ENCODE results near the gene LCE1B. TPM values are rescaled to one million over a fixed set of nuclear protein-coding genes. Genes with fewer than 3 reads are reported as not detected.

The LCE1B gene
- total RNA-seq, 2 donors from 2014 or later, result not detected

DNA sequence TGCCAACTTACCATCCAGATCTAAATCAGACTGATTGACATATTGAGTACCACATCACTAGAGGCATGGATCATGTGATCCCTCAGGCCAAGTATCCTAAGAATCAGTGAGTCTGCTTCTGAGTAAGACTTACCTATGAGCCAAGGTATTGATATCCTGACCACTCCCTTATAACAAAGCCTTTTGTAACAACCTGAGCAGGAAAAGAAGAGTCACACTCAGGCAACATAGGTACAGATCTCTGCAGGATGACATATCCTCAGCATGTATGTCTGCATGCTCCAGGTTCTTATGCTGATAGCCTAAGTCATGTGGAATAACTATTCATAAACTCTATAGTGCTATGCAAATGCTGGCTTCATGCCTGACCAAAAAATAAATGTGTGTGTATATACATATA lies 13.2 kb downstream of the LCE1B start:
- no peak overlapping the region for H3K4me3 Mint-ChIP-seq
- no peak for ATAC-seq (replicated peaks)
- peaks cover 4% of the 10 kb centered on the region for H3K4me1 Mint-ChIP-seq
- no peaks in the 10 kb centered on the region for H3K36me3 Mint-ChIP-seq (ENCODE audit: low read depth)
- peaks cover 46% of the 10 kb centered on the region for H3K27me3 Mint-ChIP-seq
- H3K9me3 Mint-ChIP-seq, result no peaks in the 10 kb centered on the region
- no peak overlapping the region for H3K27ac Mint-ChIP-seq

DNA sequence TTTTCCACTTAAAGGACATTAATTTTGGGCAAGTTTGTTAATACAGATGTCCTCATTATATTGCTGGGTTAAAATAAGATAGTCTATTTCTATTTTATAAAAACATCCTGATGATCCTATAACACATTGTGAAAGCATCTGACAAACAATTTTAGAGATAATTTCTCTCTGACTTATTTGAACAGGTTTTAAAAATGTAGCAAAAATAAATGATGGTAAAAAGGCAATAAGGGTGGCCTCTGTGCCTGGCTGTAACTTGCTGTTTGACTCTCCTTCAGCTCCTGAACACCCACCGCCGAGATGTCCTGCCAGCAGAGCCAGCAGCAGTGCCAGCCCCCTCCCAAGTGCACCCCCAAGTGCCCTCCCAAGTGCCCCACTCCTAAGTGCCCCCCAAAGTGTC lies 15.4 kb downstream of the LCE1B start, which contains the start of gene LCE1A:
Gene LCE1A (plus strand): TSS at position 301 of the 400 bp plus-strand sequence. CDS start 0 bp downstream, at position 301.
- no peak within 1 kb of the TSS for H3K4me3 Mint-ChIP-seq
- H3K9me3 Mint-ChIP-seq, result no peaks in the 10 kb centered on the region
- peaks cover 4% of the 10 kb centered on the region for H3K4me1 Mint-ChIP-seq
- no peak for ATAC-seq (replicated peaks)
- no peak within 1 kb of the TSS for H3K27ac Mint-ChIP-seq
- peaks cover 50% of the 10 kb centered on the region for H3K27me3 Mint-ChIP-seq
- no peaks in the 10 kb centered on the region for H3K36me3 Mint-ChIP-seq (ENCODE audit: low read depth)

DNA sequence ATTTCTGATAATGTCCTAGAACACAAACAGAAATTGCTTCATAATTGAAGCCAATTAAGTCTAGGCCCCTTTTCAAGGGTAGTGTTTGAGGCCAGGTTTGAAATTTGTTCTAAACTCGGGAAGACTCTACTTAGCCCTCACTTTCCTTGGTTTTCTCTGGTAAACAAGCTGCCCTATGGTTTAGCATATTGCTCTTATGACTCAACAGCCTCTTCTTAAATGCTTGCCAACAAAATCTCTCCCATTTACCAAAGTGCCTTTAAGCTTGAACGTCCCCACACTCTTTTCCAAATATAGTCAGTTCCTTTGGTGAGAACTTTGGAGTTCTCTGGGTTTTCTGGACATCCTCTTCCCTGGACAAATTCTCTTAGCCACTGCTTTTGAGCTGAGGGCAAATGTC lies 25.1 kb downstream of the LCE1B start:
- Mint-ChIP-seq H3K27ac (no peak overlapping the region), H3K27me3 (peaks cover 6% of the 10 kb centered on the region), H3K4me3 (no peak overlapping the region), H3K9me3 (no peaks in the 10 kb centered on the region), H3K36me3 (ENCODE audit: low read depth) (no peaks in the 10 kb centered on the region), H3K4me1 (no peaks in the 10 kb centered on the region)
- ATAC-seq (replicated peaks), result no peak

DNA sequence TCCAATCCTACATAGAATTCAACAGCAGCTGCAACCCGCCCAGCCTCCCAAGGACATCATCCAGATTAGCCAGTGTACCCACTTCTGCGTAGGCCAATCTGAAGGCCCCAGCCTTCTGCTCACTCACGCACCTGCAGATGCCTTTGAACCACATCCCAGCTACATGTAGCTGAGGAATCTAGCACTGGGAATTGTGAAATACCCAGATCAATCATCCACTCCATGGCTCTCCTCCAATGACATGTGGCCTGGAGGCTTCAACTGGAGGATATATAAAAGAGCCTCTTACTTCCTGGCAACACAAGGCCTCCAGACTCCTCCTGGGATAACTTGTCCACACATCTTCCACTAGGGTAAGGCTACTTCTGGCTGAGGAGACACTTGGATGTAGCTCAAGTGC lies 30.8 kb downstream of the LCE1B start, which contains the start of gene LCE6A:
Gene LCE6A (plus strand): TSS at position 301 of the 400 bp plus-strand sequence. CDS start 665 bp downstream, outside the sequence.
- H3K4me3 Mint-ChIP-seq, result no peak within 1 kb of the TSS
- H3K9me3 Mint-ChIP-seq, result no peaks in the 10 kb centered on the region
- no peaks in the 10 kb centered on the region for H3K36me3 Mint-ChIP-seq (ENCODE audit: low read depth)
- H3K27ac Mint-ChIP-seq, result no peak within 1 kb of the TSS
- peaks cover 10% of the 10 kb centered on the region for H3K27me3 Mint-ChIP-seq
- no peaks in the 10 kb centered on the region for H3K4me1 Mint-ChIP-seq
- ATAC-seq (replicated peaks), result no peak

DNA sequence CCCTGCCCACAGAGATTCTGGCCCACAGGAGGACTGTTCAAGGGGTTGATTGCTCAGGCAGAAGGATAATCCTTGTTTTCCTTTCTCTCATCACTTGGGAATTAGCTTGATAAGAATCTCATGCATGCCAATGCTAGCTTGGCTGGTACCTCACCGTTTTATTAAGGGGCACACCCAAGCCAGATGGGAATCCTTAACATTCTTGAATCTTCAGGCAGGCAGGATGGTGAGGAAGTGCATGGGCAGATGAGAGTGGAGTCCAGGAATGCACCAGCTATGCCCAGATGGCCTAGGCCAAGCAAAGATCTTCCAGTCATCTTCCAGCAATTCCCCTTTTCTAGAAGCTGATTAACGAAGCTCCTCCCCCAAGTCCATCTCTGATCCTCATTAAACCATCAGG lies 43.9 kb downstream of the LCE1B start:
- H3K27me3 Mint-ChIP-seq, result peaks cover 18% of the 10 kb centered on the region
- no peaks in the 10 kb centered on the region for H3K4me1 Mint-ChIP-seq
- no peak overlapping the region for H3K4me3 Mint-ChIP-seq
- H3K27ac Mint-ChIP-seq, result no peak overlapping the region
- no peaks in the 10 kb centered on the region for H3K36me3 Mint-ChIP-seq (ENCODE audit: low read depth)
- no peaks in the 10 kb centered on the region for H3K9me3 Mint-ChIP-seq
- ATAC-seq (replicated peaks), result no peak

DNA sequence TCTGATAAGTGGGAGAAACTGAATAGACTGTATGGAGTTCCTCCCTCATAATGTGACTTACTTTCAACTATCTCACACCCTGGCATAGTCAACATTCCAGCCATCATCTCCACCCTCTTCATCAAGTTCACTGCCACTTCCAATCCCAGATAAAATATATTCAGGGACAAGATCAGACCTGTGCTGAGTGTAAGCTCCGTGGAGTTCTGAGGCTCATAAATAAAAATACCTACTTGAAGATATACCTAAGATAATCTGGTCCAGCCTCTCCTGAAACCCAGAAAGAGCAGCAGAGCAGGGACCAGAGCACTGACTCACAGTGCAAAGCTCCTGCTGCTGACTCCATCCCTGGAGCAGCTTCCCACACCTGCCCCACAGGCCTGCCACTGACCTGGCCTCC lies 46.3 kb downstream of the LCE1B start:
- no peaks in the 10 kb centered on the region for H3K36me3 Mint-ChIP-seq (ENCODE audit: low read depth)
- no peaks in the 10 kb centered on the region for H3K9me3 Mint-ChIP-seq
- H3K4me3 Mint-ChIP-seq, result no peak overlapping the region
- ATAC-seq (replicated peaks), result no peak
- no peaks in the 10 kb centered on the region for H3K4me1 Mint-ChIP-seq
- peaks cover 14% of the 10 kb centered on the region for H3K27me3 Mint-ChIP-seq
- no peak overlapping the region for H3K27ac Mint-ChIP-seq

DNA sequence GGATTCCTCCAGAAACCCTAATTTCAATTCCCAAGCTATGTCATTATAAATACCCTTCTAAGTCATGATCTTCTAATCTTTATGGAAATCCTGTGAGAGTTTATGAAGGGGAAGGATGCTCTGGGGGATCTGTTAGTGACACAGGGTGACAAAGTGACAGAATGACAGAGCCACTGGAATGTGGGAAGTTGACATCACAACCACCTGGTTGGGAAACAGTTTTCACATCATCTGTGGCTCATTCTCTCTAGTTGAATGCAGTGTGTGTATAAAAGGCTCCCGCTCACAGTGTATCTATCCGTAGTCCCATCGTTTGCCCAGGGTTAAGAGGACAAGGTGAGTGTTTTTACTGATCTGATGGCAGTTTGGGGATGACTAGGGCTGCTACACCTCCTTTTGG lies 47.9 kb downstream of the LCE1B start, which contains the start of gene LCE7A:
Gene LCE7A (plus strand): TSS at position 301 of the 400 bp plus-strand sequence. CDS start 702 bp downstream, outside the sequence.
- no peak for ATAC-seq (replicated peaks)
- Mint-ChIP-seq H3K4me1 (no peaks in the 10 kb centered on the region), H3K9me3 (no peaks in the 10 kb centered on the region), H3K36me3 (ENCODE audit: low read depth) (no peaks in the 10 kb centered on the region), H3K4me3 (no peak within 1 kb of the TSS), H3K27ac (no peak within 1 kb of the TSS), H3K27me3 (peaks cover 14% of the 10 kb centered on the region)

DNA sequence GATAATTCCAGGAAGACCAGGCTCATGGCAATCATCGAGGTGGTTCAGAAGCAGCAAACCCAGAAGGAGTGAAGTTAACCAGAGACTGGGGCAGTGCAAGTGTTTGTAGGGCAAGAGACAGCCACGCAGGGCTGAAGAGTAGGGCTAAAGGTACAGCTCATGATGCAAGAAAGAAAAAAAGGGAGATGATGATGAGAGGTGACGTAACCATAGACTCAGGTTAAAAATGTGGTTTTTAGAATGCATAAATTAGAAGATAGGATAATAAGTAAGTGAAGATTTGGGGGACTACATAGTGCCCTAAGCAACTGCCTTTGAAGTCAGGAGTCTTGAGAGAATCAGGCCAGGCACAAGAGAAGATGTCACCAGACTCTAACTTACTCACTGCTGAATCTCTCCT lies 48.4 kb downstream of the LCE1B start:
- no peaks in the 10 kb centered on the region for H3K9me3 Mint-ChIP-seq
- no peaks in the 10 kb centered on the region for H3K4me1 Mint-ChIP-seq
- H3K27ac Mint-ChIP-seq, result no peak overlapping the region
- H3K4me3 Mint-ChIP-seq, result no peak overlapping the region
- H3K36me3 Mint-ChIP-seq (ENCODE audit: low read depth), result no peaks in the 10 kb centered on the region
- H3K27me3 Mint-ChIP-seq, result peaks cover 14% of the 10 kb centered on the region
- ATAC-seq (replicated peaks), result no peak

DNA sequence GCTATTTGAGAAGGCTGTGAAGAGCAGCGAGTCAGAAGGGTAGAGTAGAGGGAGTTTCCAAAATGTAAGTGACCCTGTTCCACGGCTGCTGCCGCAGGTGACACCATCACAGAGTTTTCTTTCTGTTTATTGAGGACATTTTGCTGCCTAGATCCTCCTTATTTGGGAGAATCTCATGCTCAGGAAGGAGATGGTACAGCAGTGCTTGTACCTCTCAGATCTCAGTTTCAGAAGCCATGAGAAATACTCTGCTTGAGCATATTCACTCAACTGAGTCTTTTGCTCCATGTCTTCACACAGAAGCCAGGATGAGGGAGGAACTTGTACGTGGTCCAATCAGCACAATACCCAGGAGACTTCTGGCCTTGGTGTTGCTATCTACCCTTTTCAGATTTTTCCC lies 49.6 kb downstream of the LCE1B start:
- no peaks in the 10 kb centered on the region for H3K9me3 Mint-ChIP-seq
- no peak for ATAC-seq (replicated peaks)
- no peak overlapping the region for H3K27ac Mint-ChIP-seq
- no peaks in the 10 kb centered on the region for H3K36me3 Mint-ChIP-seq (ENCODE audit: low read depth)
- H3K4me3 Mint-ChIP-seq, result no peak overlapping the region
- H3K27me3 Mint-ChIP-seq, result peaks cover 14% of the 10 kb centered on the region
- no peaks in the 10 kb centered on the region for H3K4me1 Mint-ChIP-seq

Other genes with a start within 250 kb of the LCE1B start
- not detected for gene LCE3E, start 245.2 kb upstream of the LCE1B start, total RNA-seq
- gene LCE3D, start 231.5 kb upstream of the LCE1B start, total RNA-seq, result not detected
- gene LCE3C, start 211.7 kb upstream of the LCE1B start, total RNA-seq, result not detected
- not detected for gene LCE3B, start 198.2 kb upstream of the LCE1B start, total RNA-seq
- gene LCE3A, start 188.9 kb upstream of the LCE1B start, total RNA-seq, result not detected
- not detected for gene LCE2D, start 148.6 kb upstream of the LCE1B start, total RNA-seq
- not detected for gene LCE2C, start 136.7 kb upstream of the LCE1B start, total RNA-seq
- gene LCE2B, start 125.8 kb upstream of the LCE1B start, total RNA-seq, result not detected
- not detected for gene LCE2A, start 113.6 kb upstream of the LCE1B start, total RNA-seq
- not detected for gene LCE4A, start 103.8 kb upstream of the LCE1B start, total RNA-seq
- not detected for gene KPRP, start 53.9 kb upstream of the LCE1B start, total RNA-seq
- gene LCE1F, start 36.8 kb upstream of the LCE1B start, total RNA-seq, result not detected
- gene LCE1E, start 25.7 kb upstream of the LCE1B start, total RNA-seq, result not detected
- gene LCE1D, start 15.2 kb upstream of the LCE1B start, total RNA-seq, result not detected
- gene LCE1C, start 5.3 kb upstream of the LCE1B start, total RNA-seq, result not detected
- not detected for gene LCE1A, start 15.5 kb downstream of the LCE1B start, total RNA-seq
- gene LCE6A, start 30.9 kb downstream of the LCE1B start, total RNA-seq, result not detected
- gene LCE7A, start 48.0 kb downstream of the LCE1B start, total RNA-seq, result not detected
- gene SMCP, start 66.4 kb downstream of the LCE1B start, total RNA-seq, result not detected
- gene IVL, start 96.6 kb downstream of the LCE1B start, total RNA-seq, result not detected
- not detected for gene SPRR5, start 135.2 kb downstream of the LCE1B start, total RNA-seq
- gene SPRR4, start 158.7 kb downstream of the LCE1B start, total RNA-seq, result not detected
- not detected for gene SPRR1A, start 172.1 kb downstream of the LCE1B start, total RNA-seq
- gene SPRR3, start 189.8 kb downstream of the LCE1B start, total RNA-seq, result not detected
- gene SPRR1B, start 219.2 kb downstream of the LCE1B start, total RNA-seq, result not detected
- not detected for gene SPRR2D, start 229.1 kb downstream of the LCE1B start, total RNA-seq
- gene SPRR2A, start 245.5 kb downstream of the LCE1B start, total RNA-seq, result not detected